ENCODE measurements around the gene TMEM47. TPM values are rescaled to one million over a fixed set of nuclear protein-coding genes. Genes with fewer than 3 reads are reported as not detected.

The TMEM47 gene
- total RNA-seq, 1 donor from 2014 or later = 7.2 TPM

GRCh38 chrX:34634349-34634748, 22.7 kb downstream of the TMEM47 start:
- DNase-seq (ENCODE audit: low read depth) = no peak
- no peak for TF ChIP-seq CTCF (IDR thresholded peaks at IDR 0.05; ENCODE audit: insufficient read depth, low read length, poor library complexity, severe bottlenecking)
- Histone ChIP-seq H3K36me3 (ENCODE audit: control insufficient read depth, insufficient read depth, low read length) (no peaks in the 10 kb centered on the region), H3K4me3 (ENCODE audit: low read depth, low read length) (no peak overlapping the region), H3K27me3 (ENCODE audit: control insufficient read depth, insufficient read depth, low read length) (no peaks in the 10 kb centered on the region)

GRCh38 chrX:34632384-34632783, 24.7 kb downstream of the TMEM47 start:
- no peaks in the 10 kb centered on the region for H3K36me3 ChIP-seq (ENCODE audit: control insufficient read depth, insufficient read depth, low read length)
- H3K27me3 ChIP-seq (ENCODE audit: control insufficient read depth, insufficient read depth, low read length) = no peaks in the 10 kb centered on the region
- no peak overlapping the region for H3K4me3 ChIP-seq (ENCODE audit: low read depth, low read length)
- TF ChIP-seq CTCF (IDR thresholded peaks at IDR 0.05; ENCODE audit: insufficient read depth, low read length, poor library complexity, severe bottlenecking) = no peak
- DNase-seq (ENCODE audit: low read depth) = no peak

- H3K27me3 ChIP-seq (ENCODE audit: control insufficient read depth, insufficient read depth, low read length) = no peaks in the 10 kb centered on the region
- no peak for DNase-seq (ENCODE audit: low read depth)
- TF ChIP-seq CTCF (IDR thresholded peaks at IDR 0.05; ENCODE audit: insufficient read depth, low read length, poor library complexity, severe bottlenecking) = no peak
- no peak overlapping the region for H3K4me3 ChIP-seq (ENCODE audit: low read depth, low read length)
- H3K36me3 ChIP-seq (ENCODE audit: control insufficient read depth, insufficient read depth, low read length) = no peaks in the 10 kb centered on the region
Measured at GRCh38 chrX:34631479-34632220, 25.4 kb downstream of the TMEM47 start.

GRCh38 chrX:34629572-34629971, 27.5 kb downstream of the TMEM47 start:
- DNase-seq (ENCODE audit: low read depth) = peak; percentile 53
- Histone ChIP-seq H3K36me3 (ENCODE audit: control insufficient read depth, insufficient read depth, low read length) (no peaks in the 10 kb centered on the region), H3K27me3 (ENCODE audit: control insufficient read depth, insufficient read depth, low read length) (no peaks in the 10 kb centered on the region), H3K4me3 (ENCODE audit: low read depth, low read length) (no peak overlapping the region)
- no peak for TF ChIP-seq CTCF (IDR thresholded peaks at IDR 0.05; ENCODE audit: insufficient read depth, low read length, poor library complexity, severe bottlenecking)

GRCh38 chrX:34624416-34624815, 32.7 kb downstream of the TMEM47 start:
- no peak overlapping the region for H3K4me3 ChIP-seq (ENCODE audit: low read depth, low read length)
- H3K27me3 ChIP-seq (ENCODE audit: control insufficient read depth, insufficient read depth, low read length) = no peaks in the 10 kb centered on the region
- no peak for DNase-seq (ENCODE audit: low read depth)
- H3K36me3 ChIP-seq (ENCODE audit: control insufficient read depth, insufficient read depth, low read length) = no peaks in the 10 kb centered on the region
- TF ChIP-seq CTCF (IDR thresholded peaks at IDR 0.05; ENCODE audit: insufficient read depth, low read length, poor library complexity, severe bottlenecking) = no peak

GRCh38 chrX:34619920-34620319, 37.2 kb downstream of the TMEM47 start:
- TF ChIP-seq CTCF (IDR thresholded peaks at IDR 0.05; ENCODE audit: insufficient read depth, low read length, poor library complexity, severe bottlenecking) = no peak

More at GRCh38 chrX:34619920-34620319, 37.2 kb downstream of the TMEM47 start:
- no peaks in the 10 kb centered on the region for H3K36me3 ChIP-seq (ENCODE audit: control insufficient read depth, insufficient read depth, low read length)
- no peak for DNase-seq (ENCODE audit: low read depth)
- H3K4me3 ChIP-seq (ENCODE audit: low read depth, low read length) = no peak overlapping the region
- H3K27me3 ChIP-seq (ENCODE audit: control insufficient read depth, insufficient read depth, low read length) = no peaks in the 10 kb centered on the region
